ENCODE data around the gene OAF.

OAF gene

GRCh38 chr11:120180551-120181232 lies 30.1 kb upstream of the OAF start:
- no peak for TF ChIP-seq CTCF (IDR thresholded peaks at IDR 0.05; ENCODE audit: extremely low read depth, missing control alignments)
- no peak for DNase-seq (ENCODE audit: low spot score)

- no peak for DNase-seq (ENCODE audit: low spot score)
- TF ChIP-seq CTCF (IDR thresholded peaks at IDR 0.05; ENCODE audit: extremely low read depth, missing control alignments): no peak
Measured at GRCh38 chr11:120181376-120181975, 29.4 kb upstream of the OAF start.

GRCh38 chr11:120182372-120182771 lies 28.5 kb upstream of the OAF start:
- no peak for TF ChIP-seq CTCF (IDR thresholded peaks at IDR 0.05; ENCODE audit: extremely low read depth, missing control alignments)
- DNase-seq (ENCODE audit: low spot score): no peak

- TF ChIP-seq CTCF (IDR thresholded peaks at IDR 0.05; ENCODE audit: extremely low read depth, missing control alignments): no peak
- DNase-seq (ENCODE audit: low spot score): no peak
Measured at GRCh38 chr11:120182790-120183491, 27.9 kb upstream of the OAF start.

- no peak for DNase-seq (ENCODE audit: low spot score)
- no peak for TF ChIP-seq CTCF (IDR thresholded peaks at IDR 0.05; ENCODE audit: extremely low read depth, missing control alignments)
Measured at GRCh38 chr11:120183701-120184141, 27.1 kb upstream of the OAF start.

- TF ChIP-seq CTCF (IDR thresholded peaks at IDR 0.05; ENCODE audit: extremely low read depth, missing control alignments): no peak
- DNase-seq (ENCODE audit: low spot score): no peak
Measured at GRCh38 chr11:120184371-120184945, 26.4 kb upstream of the OAF start.

Measured in GM20000 (cell line).